Liver (tissue), 3 donors: ENCODE data around the gene KLRC2.
"Not testable (repeated sequence)": the region's sequence is repeated elsewhere in the genome, so short reads cannot be mapped to it uniquely, and the experiment has no call there.

Experiments used
- EGR1 ChIP-seq, 2 donors: IDR thresholded peaks; 2 replicates each; pipeline ENCODE4 v1.6.1; 2016 to 2018; ENCODE audit warnings: antibody characterized with exemption in 2 of 2, low read depth in 2 of 2
- FOXA1 ChIP-seq: IDR thresholded peaks from 2 replicates; pipeline ENCODE4 v1.6.1; 2016; ENCODE audit warnings: antibody characterized with exemption
- HNF4A ChIP-seq, 2 donors: conservative IDR thresholded peaks; 2 replicates each; pipeline ENCODE4 v1.6.1; 2016; ENCODE audit warnings: antibody characterized with exemption in 2 of 2, mild to moderate bottlenecking in 2 of 2
- JUND ChIP-seq, 2 donors: IDR thresholded peaks; 2 replicates each; pipeline ENCODE4 v1.6.1; 2016; ENCODE audit warnings: antibody characterized with exemption in 2 of 2
- RAD21 ChIP-seq, 2 donors: IDR thresholded peaks; 2 replicates each; pipeline ENCODE4 v1.6.1; 2016; ENCODE audit warnings: antibody characterized with exemption in 2 of 2, mild to moderate bottlenecking in 2 of 2
- RXRA ChIP-seq, 2 donors: IDR thresholded peaks; 2 replicates each; pipeline ENCODE4 v1.6.1; 2017 to 2018; ENCODE audit warnings: antibody characterized with exemption in 2 of 2, mild to moderate bottlenecking in 1 of 2
- SP1 ChIP-seq: IDR thresholded peaks from 2 replicates; pipeline ENCODE4 v1.6.1; 2018; ENCODE audit warnings: antibody characterized with exemption, mild to moderate bottlenecking
- TAF1 ChIP-seq: conservative IDR thresholded peaks from 2 replicates; pipeline ENCODE4 v1.6.1; 2016; ENCODE audit warnings: antibody characterized with exemption, mild to moderate bottlenecking
- YY1 ChIP-seq: IDR thresholded peaks from 2 replicates; pipeline ENCODE4 v1.6.1; 2016; ENCODE audit warnings: antibody characterized with exemption, mild to moderate bottlenecking
- TF ChIP-seq, protein P1 (sequence below): fragments of 150-350 bp; IDR thresholded peaks from 2 replicates; pipeline ENCODE4 v1.5.1; 2017; ENCODE audit warnings: improper control_type of control experiment, low read depth, low read length; ENCODE audit not compliant: missing input control
- TF ChIP-seq, protein P2 (sequence below): IDR thresholded peaks from 2 replicates; pipeline ENCODE4 v1.6.1; 2016; ENCODE audit warnings: antibody characterized with exemption, mild to moderate bottlenecking
- TF ChIP-seq, protein P3 (sequence below): IDR thresholded peaks from 2 replicates; pipeline ENCODE4 v1.6.1; 2016; ENCODE audit warnings: antibody characterized with exemption
- TF ChIP-seq, protein P4 (sequence below): IDR thresholded peaks from 2 replicates; pipeline ENCODE4 v1.6.1; 2016; ENCODE audit warnings: antibody characterized with exemption
- donor health status: healthy.
- donor health status: healthy.

DNA sequence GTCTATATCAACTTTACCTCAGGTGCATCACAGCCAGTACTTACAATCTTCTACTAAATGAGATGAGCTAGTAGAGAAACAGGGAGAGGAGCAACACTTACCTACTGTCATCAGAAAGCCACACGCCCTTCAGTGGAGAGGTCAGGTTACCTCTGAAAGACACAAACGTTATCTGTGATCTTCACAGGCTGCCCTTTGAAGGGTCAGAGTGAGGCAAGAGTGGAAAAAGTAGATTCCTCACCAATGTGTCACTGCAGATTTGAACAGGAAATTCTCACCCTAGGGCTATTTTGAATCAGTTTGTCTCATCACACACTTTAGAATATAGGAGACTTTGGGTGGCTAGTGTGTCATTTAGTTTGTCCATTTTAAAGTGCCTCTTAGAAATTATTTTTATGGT, 1.8 kb upstream of the KLRC2 start:
- TF ChIP-seq, protein P1, sequence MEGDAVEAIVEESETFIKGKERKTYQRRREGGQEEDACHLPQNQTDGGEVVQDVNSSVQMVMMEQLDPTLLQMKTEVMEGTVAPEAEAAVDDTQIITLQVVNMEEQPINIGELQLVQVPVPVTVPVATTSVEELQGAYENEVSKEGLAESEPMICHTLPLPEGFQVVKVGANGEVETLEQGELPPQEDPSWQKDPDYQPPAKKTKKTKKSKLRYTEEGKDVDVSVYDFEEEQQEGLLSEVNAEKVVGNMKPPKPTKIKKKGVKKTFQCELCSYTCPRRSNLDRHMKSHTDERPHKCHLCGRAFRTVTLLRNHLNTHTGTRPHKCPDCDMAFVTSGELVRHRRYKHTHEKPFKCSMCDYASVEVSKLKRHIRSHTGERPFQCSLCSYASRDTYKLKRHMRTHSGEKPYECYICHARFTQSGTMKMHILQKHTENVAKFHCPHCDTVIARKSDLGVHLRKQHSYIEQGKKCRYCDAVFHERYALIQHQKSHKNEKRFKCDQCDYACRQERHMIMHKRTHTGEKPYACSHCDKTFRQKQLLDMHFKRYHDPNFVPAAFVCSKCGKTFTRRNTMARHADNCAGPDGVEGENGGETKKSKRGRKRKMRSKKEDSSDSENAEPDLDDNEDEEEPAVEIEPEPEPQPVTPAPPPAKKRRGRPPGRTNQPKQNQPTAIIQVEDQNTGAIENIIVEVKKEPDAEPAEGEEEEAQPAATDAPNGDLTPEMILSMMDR = not testable (repeated sequence)
- not testable (repeated sequence) for TF ChIP-seq SP1; JUND (IDR thresholded peaks at IDR 0.05); YY1; TAF1; RXRA (IDR thresholded peaks at IDR 0.05); RAD21 (IDR thresholded peaks at IDR 0.05); FOXA1; EGR1 (IDR thresholded peaks at IDR 0.05; ENCODE audit: low read depth in 2 of 2); HNF4A (conservative IDR thresholded peaks at IDR 0.05)
- TF ChIP-seq, protein P2, sequence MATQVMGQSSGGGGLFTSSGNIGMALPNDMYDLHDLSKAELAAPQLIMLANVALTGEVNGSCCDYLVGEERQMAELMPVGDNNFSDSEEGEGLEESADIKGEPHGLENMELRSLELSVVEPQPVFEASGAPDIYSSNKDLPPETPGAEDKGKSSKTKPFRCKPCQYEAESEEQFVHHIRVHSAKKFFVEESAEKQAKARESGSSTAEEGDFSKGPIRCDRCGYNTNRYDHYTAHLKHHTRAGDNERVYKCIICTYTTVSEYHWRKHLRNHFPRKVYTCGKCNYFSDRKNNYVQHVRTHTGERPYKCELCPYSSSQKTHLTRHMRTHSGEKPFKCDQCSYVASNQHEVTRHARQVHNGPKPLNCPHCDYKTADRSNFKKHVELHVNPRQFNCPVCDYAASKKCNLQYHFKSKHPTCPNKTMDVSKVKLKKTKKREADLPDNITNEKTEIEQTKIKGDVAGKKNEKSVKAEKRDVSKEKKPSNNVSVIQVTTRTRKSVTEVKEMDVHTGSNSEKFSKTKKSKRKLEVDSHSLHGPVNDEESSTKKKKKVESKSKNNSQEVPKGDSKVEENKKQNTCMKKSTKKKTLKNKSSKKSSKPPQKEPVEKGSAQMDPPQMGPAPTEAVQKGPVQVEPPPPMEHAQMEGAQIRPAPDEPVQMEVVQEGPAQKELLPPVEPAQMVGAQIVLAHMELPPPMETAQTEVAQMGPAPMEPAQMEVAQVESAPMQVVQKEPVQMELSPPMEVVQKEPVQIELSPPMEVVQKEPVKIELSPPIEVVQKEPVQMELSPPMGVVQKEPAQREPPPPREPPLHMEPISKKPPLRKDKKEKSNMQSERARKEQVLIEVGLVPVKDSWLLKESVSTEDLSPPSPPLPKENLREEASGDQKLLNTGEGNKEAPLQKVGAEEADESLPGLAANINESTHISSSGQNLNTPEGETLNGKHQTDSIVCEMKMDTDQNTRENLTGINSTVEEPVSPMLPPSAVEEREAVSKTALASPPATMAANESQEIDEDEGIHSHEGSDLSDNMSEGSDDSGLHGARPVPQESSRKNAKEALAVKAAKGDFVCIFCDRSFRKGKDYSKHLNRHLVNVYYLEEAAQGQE = not testable (repeated sequence)
- TF ChIP-seq, protein P3, sequence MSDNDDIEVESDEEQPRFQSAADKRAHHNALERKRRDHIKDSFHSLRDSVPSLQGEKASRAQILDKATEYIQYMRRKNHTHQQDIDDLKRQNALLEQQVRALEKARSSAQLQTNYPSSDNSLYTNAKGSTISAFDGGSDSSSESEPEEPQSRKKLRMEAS = not testable (repeated sequence)
- TF ChIP-seq, protein P4, sequence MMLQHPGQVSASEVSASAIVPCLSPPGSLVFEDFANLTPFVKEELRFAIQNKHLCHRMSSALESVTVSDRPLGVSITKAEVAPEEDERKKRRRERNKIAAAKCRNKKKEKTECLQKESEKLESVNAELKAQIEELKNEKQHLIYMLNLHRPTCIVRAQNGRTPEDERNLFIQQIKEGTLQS = not testable (repeated sequence)
